Midbrain (tissue), 1 donor: Measurements from ENCODE around the gene TEX11.
"Not testable (repeated sequence)": the region's sequence is repeated elsewhere in the genome, so short reads cannot be mapped to it uniquely, and the experiment has no call there.

ENCODE experiments used
- DNase-seq: peaks from one replicate; lab custom pipeline; 2025; lab: John Stamatoyannopoulos, UW

Gene TEX11

GRCh38 chrX:70908541-70908940 is at the start of gene TEX11:
TEX11 (minus strand) TSS chrX:70908711; CDS start chrX:70907789, 922 bp downstream.
- DNase-seq, result no peak

GRCh38 chrX:70954871-70955270 is 46.4 kb upstream of the TEX11 start:
- DNase-seq, result no peak

- no peak for DNase-seq
Observed at GRCh38 chrX:70924294-70924911, 15.9 kb upstream of the TEX11 start.

- no peak for DNase-seq
Observed at GRCh38 chrX:70922774-70923473, 14.4 kb upstream of the TEX11 start.

- DNase-seq, result no peak
Observed at GRCh38 chrX:70921709-70922352, 13.3 kb upstream of the TEX11 start.

DNA sequence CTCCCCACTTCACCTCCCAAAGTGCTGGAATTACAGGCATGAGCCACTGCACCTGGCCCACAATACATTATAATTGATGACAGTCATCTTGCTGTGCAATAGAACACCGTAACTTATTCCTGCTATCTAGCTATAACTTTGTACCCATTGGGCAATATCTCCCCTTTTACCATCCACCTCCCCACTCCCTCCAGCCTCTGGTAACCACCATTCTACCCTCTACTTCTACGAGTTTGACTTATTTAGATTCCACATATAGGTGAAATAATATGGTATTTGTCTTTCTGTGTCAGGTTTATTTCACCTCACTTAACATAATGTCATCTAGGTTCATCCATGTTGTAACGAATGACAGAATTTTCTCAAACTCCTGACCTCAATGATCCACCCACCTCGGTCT is 8.2 kb upstream of the TEX11 start:
- DNase-seq, result no peak

DNA sequence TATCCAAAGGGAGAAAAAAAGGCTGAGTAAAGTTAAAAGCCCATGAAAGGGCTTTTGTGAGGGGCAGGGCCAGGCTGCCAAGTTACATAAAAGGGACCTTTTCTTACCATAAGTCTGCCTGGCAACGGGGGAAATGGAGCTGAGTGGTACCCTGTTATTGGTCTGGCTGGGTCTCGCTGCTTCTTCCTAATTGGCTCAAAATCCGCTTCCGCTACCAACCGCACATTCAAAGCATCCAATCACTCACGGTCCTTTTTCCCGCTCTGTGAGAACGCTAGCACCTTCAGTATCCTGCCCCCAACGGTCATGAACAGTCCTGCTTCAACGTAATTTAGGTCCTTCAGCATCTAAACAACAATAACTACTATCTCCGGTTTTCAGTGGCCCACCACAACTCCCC is 611 bp downstream of the TEX11 start:
- peak; percentile 2 for DNase-seq

DNA sequence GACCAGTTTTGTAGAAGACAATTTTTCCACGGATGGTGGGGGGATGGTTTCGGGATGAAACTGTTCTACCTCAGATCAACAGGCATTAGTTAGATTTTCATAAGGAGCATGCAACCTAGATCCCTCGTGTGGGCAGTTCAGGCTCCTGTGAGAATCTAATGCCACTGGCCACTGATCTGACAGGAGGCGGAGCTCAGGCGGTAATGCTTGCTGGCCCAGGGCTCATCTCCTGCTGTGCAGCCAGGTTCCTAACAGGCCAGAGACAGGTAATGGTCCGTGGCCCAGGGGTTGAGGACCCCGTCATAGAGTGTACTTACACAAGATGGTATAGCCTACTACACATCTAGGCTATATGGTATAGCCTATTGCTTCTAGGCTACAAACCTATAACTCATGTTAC is 7.0 kb downstream of the TEX11 start:
- DNase-seq, result no peak

- not testable (repeated sequence) for DNase-seq
Observed at GRCh38 chrX:70890441-70890840, 18.1 kb downstream of the TEX11 start.

GRCh38 chrX:70878902-70879301 is 29.6 kb downstream of the TEX11 start:
- DNase-seq, result no peak

DNA sequence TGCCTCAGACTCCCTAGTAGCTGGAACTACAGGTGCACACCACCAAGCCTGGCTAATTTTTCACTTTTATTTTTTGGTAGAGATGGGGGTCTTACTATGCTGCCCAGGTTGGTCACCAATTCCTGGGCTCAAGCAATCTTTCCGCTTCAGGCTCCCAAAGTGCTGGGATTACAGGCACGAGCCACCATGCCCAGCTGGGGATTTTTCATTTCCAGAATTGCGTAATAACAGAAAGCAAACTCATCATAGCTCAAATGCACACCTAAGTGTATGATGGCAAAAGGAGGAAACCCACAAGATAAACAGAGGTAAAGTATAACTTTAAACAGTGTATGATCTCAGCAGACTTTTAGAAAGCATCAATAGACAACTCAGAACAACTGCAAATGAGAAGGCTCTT is 56.2 kb downstream of the TEX11 start:
- DNase-seq, result no peak

- DNase-seq, result not testable (repeated sequence)
Observed at GRCh38 chrX:70844081-70844480, 64.4 kb downstream of the TEX11 start.

DNA sequence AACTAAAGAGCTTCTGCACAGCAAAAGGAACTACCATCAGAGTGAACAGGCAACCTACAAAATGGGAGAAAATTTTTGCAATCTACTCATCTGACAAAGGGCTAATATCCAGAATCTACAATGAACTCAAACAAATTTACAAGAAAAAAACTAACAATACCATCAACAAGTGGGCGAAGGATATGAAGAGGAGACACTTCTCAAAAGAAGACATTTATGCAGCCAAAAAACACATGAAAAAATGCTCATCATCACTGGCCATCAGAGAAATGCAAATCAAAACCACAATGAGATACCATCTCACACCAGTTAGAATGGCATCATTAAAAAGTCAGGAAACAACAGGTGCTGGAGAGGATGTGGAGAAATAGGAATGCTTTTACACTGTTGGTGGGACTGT is 64.9 kb downstream of the TEX11 start:
- not testable (repeated sequence) for DNase-seq

DNA sequence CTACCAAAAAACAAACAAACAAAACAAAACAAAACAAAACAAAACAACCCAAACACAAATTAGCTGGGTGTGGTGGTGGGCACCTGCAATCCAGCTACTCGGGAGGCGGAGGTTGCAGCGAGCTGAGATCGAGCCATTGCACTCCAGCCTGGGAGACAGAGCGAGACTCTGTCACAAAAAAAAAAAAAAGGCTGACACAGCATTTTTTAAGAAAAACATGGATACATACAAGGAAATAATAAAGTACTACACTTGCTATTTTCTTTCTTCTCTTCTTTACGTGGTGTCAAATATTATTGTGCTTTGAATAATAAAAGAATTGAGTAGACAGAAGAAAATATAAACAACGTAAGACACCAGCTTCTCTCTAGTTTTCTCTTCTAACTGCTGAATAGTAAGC is 73.9 kb downstream of the TEX11 start:
- no peak for DNase-seq

DNA sequence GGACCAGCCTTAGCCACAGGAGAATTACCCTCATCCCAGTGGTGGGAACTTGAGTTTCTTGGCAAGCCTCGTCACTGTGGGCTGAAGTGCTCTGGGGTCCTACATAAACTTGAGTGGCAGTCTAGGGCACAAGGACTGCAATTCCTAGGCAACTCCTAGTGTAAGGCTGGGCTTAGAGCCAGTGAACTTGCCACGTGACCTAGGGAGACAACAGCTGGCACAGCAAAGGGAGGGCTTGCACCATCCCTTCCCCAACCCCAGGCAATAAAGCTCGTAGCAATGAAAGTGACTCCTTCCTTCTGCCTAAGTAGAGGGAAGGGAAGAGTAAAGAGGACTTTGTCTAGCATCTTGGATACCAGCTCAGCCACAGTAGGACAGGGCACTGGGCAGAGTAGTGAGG is 81.8 kb downstream of the TEX11 start:
- DNase-seq, result peak; percentile 1

DNA sequence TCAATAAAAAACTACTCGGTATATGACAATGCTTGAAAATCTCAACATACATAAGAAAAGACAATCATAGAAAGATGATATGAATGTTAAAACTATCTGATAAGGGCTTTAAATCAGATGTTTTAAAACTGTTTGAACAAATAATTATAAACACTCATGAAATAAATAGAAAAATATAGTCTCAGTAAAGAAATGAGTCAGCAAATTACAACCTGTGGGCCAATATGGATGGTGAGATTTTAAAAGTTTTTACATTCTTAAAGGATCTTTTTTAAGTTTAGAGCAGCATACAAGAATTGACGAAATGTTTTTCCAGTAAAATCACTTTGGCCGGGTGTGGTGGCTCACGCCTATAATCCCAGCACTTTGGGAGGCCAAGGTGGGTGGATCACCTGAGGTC is 83.1 kb downstream of the TEX11 start:
- DNase-seq, result no peak

DNA sequence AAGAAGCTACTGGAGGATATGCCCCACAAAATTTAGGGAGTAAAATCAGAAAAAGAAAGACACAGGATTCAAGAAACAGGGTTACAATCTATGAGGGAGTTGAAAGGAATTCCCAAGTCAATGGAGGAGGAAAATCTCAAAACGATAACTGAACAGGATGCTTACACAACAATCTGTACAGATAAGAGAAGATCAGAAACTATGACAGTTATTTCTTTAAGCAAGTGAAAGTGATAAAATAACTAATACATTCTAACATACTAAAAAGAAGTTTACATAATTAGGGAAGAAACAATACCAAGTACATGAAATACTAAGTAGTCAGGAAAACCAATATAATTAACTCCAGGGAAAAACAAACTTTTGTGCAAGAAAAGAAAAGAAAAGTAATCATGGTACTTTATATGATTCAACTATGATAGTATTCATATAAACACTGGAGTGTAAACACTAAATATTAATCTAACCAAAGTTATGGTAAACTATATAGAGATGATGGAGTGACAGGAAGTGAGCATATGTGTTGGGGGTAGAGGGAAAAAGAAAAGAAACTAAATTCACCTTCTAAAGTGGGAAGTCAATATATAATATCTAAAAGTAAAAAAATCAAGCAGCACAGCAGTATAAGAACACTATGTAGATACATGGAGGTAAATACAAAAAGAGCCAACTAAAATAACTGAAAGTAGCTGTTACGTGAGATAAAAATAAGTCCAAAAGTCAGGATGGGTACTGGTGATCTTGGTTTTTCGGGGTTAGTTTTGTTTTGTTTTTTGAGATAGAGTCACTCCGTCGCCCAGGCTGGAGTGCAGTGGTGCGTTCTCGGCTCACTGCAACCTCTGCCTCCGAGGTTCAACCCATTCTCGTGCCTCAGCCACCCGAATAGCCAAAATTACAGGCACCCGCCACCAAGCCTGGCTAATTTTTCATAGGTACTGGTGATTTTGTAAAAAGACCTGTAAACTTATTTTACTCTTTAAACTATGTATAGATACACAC is 99.3 kb downstream of the TEX11 start:
- no peak for DNase-seq

DNA sequence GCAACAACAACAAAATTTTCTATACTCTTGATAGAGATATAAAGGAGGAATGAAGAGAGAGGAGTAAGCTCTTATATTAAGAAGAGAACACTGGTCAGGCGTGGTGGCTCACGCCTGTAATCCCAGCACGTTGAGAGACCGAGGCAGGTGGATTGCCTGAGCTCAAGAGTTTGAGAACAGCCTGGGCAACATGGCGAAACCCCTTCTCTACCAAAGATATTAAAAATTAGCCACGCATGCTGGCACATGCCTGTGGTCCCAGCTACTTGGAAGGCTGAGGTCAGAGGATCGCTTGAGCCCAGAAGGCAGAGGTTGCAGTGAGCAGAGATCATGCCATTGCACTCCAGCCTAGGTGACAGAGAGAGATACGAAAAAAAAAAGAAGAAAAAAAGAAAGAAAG is 102.4 kb downstream of the TEX11 start:
- no peak for DNase-seq

DNA sequence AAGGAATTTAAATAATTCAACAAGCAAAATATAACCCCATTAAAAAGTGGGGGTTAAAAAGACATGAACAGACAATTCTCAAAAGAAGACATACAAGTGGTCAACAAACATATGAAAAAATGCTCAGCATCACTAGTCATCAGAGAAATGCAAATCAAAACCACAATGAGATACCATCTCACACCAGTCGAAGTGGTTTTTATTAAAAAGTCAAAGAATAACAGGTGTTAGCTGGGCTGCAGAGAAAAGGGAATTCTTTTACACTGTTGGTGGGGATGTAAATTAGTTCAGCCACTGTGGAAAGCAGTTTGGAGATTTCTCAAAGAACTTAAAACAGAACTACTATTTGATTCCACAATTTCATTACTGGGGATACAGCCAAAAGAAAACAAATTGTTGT is 111.8 kb downstream of the TEX11 start:
- not testable (repeated sequence) for DNase-seq

DNA sequence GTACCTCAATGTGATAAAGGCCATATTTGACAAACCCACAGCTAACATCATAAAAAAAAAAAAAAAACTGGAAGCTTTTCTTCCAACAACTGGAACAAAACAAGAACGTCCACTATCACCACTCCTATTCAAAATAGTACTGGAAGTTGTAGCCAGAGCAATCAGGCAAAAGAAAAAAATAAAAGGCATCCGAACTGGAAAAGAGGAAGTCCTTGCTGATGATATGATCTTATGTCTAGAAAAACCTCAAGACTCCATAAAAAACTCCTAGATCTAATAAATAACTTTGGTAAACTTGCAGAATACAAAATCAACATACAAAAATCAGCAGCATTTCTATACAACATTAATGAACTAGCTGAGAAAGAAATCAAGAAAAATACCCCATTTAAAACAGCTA is 134.3 kb downstream of the TEX11 start:
- no peak for DNase-seq

- DNase-seq, result no peak
Observed at GRCh38 chrX:70769659-70770227, 138.8 kb downstream of the TEX11 start.

DNA sequence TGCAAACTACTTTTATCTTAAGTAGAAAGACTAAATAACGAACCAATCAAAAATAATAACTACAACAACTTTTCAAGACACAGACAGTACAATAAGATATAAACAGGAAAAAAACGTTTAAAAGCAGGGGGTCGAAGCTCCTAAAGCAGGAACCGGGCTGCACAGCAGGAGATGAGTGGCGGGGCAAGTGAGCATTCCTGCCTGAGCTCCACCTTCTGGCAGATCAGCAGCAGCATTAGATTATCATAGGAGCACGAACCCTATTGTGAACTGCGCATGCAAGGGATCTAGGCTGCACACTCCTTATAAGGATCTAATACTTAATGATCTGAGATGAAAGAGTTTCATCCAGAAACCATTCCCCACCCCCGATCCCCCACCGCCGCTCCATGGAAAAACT is 146.2 kb downstream of the TEX11 start:
- DNase-seq, result no peak
